K562 (cell line): ENCODE results near the gene ADAT2. TPM values are rescaled to one million over a fixed set of nuclear protein-coding genes. Genes with fewer than 3 reads are reported as not detected.
A peak's percentile ranks its signal among the peaks of the same experiment; 100 is the strongest.

ENCODE experiments used
- CHD4 ChIP-seq: fragments of 200-600 bp; sonication (generic); IDR thresholded peaks from 3 replicates; pipeline ENCODE4 v1.6.1; 2012; ENCODE audit warnings: low read depth, mild to moderate bottlenecking, mixed read lengths, low read length, inconsistent platforms; ENCODE audit not compliant: insufficient read depth, insufficient replicate concordance, poor library complexity, severe bottlenecking
- CUX1 ChIP-seq: fragments of 200-800 bp; sonication (Bioruptor generic); IDR thresholded peaks from 2 replicates; pipeline ENCODE4 v1.6.1; 2016; ENCODE audit warnings: missing genetic modification characterization, missing compliant biosample characterization
- RBM34 ChIP-seq: fragments of 200-400 bp; formaldehyde crosslinking; IDR thresholded peaks from 2 replicates; pipeline ENCODE4 v1.6.1; 2018; ENCODE audit warnings: low read length, borderline replicate concordance; ENCODE audit not compliant: insufficient read depth
- REST ChIP-seq, 2 experiments: fragments of 450-650 bp; formaldehyde crosslinking in 1 of 2; IDR thresholded peaks; 2 replicates each; pipeline versions ENCODE4 v1.4.0 to v1.6.1; 2014 to 2020; ENCODE audit warnings: mild to moderate bottlenecking in 2 of 2, borderline replicate concordance in 1 of 2, low read depth in 1 of 2
- STAG1 ChIP-seq: sonication (generic); formaldehyde crosslinking; IDR thresholded peaks from 2 replicates; pipeline ENCODE4 v1.5.0; 2020; ENCODE audit warnings: missing genetic modification reagents, borderline replicate concordance
- TCF15 ChIP-seq: fragments of 250-450 bp; sonication (Bioruptor Pico); IDR thresholded peaks from 2 replicates; pipeline ENCODE4 v1.8.0; 2022; ENCODE audit warnings: moderate library complexity, mild to moderate bottlenecking, inconsistent platforms
- U2AF2 ChIP-seq: fragments of 200-400 bp; formaldehyde crosslinking; optimal IDR thresholded peaks from 2 replicates; pipeline ENCODE3; 2017; ENCODE audit warnings: low read depth, mild to moderate bottlenecking, low read length
- ZNF184 ChIP-seq: sonication (generic); formaldehyde crosslinking; IDR thresholded peaks from 2 replicates; pipeline ENCODE4 v1.5.0; 2020; ENCODE audit warnings: missing genetic modification reagents
- polyA plus RNA-seq, 8 experiments: library from polyadenylated mRNA; depleted of rRNA in 4 of 8; stranded (reverse) in 5 of 8; unstranded in 3 of 8; fragments of >200 nt; fragmentation: Nextera tagmentation in 2 of 8; fragmentation: Illumina TruSeq in 1 of 8; extraction: Ambion mirVana in 2 of 8; extraction: Trizol in 1 of 8; gene quantifications; 2 replicates each; pipeline versions ENCODE4 v1.2.1 to v1.2.3, GENCODE V29; 2011 to 2014; ENCODE audit warnings: inconsistent platforms in 1 of 8, missing spikeins in 1 of 8
- total RNA-seq, 7 experiments: library from RNA; depleted of rRNA in 6 of 7; stranded (reverse); fragments of >200 nt in 6 of 7; fragmentation: Illumina TruSeq in 2 of 7; extraction: Trizol in 2 of 7; gene quantifications; 2 replicates each; pipeline versions ENCODE4 v1.2.1 to v1.2.3, GENCODE V29; 2011 to 2021; ENCODE audit warnings: low replicate concordance in 1 of 7
- TF ChIP-seq, protein P1 (sequence below): fragments of 250-450 bp; sonication (Bioruptor Pico); IDR thresholded peaks from 2 replicates; pipeline ENCODE4 v1.8.0; 2022; ENCODE audit warnings: inconsistent platforms, mild to moderate bottlenecking, moderate library complexity, borderline replicate concordance

The ADAT2 gene
- total and polyA plus RNA-seq, 9 of the 15 experiments (the other 6 are each of a cell fraction or from before 2014, with no cell fraction given) = 13.0 to 62.5 (median 31.7) TPM

GRCh38 chr6:143450453-143451371, at the start of gene ADAT2, which contains the start of gene PEX3 (continued):
- TF ChIP-seq CUX1 (CRISPR knock-in tag) (no peak; the same call in 1 of the 2 replicates), TCF15 (no peak), STAG1 (CRISPR knock-in tag) (peak; percentile 31; the same call in 1 of the 2 replicates), ZNF184 (CRISPR knock-in tag) (no peak), REST (IDR thresholded peaks at IDR 0.05; ENCODE audit: borderline replicate concordance) (peak; percentile 37), REST (CRISPR knock-in tag; IDR thresholded peaks at IDR 0.05; ENCODE audit: low read depth) (peak; percentile 52; the same call in 1 of the 2 replicates), CHD4 (no peak), U2AF2 (no peak), RBM34 (no peak)
- TF ChIP-seq, protein P1, sequence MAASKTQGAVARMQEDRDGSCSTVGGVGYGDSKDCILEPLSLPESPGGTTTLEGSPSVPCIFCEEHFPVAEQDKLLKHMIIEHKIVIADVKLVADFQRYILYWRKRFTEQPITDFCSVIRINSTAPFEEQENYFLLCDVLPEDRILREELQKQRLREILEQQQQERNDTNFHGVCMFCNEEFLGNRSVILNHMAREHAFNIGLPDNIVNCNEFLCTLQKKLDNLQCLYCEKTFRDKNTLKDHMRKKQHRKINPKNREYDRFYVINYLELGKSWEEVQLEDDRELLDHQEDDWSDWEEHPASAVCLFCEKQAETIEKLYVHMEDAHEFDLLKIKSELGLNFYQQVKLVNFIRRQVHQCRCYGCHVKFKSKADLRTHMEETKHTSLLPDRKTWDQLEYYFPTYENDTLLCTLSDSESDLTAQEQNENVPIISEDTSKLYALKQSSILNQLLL (CRISPR knock-in tag) = no peak
